ENCODE data around the gene HPCA. TPM values are rescaled to one million over a fixed set of nuclear protein-coding genes. Genes with fewer than 3 reads are reported as not detected.

Gene HPCA
- total RNA-seq, 4 donors from 2014 or later, result 1.2 TPM; not detected in 3

GRCh38 chr1:32860566-32860965 lies 25.7 kb upstream of the HPCA start:
- TF ChIP-seq CTCF (IDR thresholded peaks at IDR 0.05), result no peak
- no peak for DNase-seq (ENCODE audit: low spot score)
- no peak for ATAC-seq (ENCODE audit: low FRiP score)

DNA sequence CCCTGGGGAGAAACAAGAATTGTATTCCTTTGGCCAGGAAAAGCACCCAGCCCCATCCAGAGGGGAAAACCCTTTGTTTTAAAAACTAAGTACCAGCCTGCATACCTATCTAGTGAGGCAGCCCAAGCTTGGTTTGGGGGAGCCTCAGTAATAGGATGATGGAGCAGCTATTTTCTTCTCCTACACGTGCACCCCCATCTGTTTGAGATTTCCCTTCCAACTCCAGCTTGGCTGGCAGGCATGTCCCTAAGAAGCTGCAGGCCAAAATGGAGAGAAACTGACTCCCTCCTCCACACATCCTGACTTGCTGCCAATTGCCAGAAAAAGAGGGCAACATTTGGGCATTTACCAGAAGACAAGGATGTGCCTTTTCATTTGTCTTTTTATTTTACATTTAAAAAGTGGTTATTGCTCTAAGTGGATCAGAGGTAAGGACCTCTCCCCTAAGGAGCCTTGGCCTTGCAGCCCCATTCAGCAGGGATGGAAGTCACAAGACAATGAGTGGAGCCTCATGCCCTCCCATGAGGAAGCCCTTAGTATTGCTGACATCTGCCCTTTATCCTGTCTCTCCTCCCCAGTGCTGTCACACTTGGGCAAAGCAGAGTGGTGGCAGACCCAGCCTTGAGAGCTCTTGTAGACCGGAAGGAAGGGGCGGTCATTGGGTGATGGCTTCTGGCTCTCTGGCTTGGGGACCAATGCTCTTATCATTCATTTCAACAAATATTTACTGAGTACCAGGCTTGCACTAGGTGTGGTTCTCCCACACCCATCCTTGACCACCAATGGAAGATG lies 24.2 kb upstream of the HPCA start:
- DNase-seq (ENCODE audit: low spot score) (no peak), ATAC-seq (ENCODE audit: low FRiP score) (no peak)
- no peak for TF ChIP-seq CTCF (IDR thresholded peaks at IDR 0.05)

- no peak for DNase-seq (ENCODE audit: low spot score)
- no peak for TF ChIP-seq CTCF (IDR thresholded peaks at IDR 0.05)
- no peak for ATAC-seq (ENCODE audit: low FRiP score)
These were observed 22.9 kb upstream of the HPCA start for GRCh38 chr1:32863218-32863880.

DNA sequence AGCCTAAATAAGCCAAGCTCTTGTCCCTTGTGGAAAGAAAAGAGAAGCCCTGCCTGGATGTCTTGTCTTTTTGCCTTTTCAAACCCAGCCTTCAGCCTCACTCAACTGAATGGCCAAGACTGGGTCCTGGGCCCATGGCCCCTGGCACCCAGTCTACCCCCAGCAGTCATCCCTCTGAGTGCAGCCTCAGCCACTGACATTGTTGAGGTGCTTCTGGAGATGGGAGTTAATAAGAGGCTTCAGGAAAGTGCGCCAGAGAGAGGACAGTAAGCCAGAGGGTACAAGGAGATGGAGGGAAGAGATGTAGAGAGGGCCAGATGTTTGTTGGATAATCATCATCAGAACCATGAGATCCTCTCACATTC lies 22.4 kb upstream of the HPCA start:
- ATAC-seq (ENCODE audit: low FRiP score) (no peak), DNase-seq (ENCODE audit: low spot score) (no peak)
- no peak for TF ChIP-seq CTCF (IDR thresholded peaks at IDR 0.05)

DNA sequence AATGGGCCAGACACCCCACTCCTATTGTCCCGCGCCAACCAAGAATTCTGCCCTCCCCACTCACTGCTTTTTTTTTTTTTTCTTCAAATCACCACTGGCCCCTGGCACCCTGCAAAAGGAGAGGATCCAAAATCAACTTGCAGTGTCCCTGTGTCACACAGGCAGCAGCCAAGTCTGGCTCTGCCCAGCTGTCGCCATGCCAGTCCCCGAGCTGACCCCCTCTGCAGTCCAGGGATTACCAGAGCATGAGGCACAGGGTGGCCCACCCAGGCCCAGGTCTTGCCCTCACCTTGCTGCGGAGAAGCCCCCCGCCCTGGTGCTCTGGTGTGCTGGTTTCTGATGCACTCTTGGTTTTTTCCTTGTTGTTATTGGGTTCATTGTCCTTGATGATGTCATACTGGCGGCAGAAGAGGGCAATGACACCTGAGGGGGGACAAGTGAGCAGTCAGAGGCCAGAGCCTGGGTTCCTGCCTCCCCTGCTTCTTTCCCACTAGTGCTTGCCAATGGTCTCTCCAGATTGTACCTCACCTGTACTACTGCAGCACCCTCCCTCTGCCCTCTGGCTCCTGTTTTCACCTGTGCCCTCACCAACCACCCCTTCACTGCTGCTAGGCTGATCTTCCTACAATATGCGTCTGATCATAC lies 21.8 kb upstream of the HPCA start:
- ATAC-seq (ENCODE audit: low FRiP score), result no peak
- no peak for DNase-seq (ENCODE audit: low spot score)
- TF ChIP-seq CTCF (IDR thresholded peaks at IDR 0.05), result no peak

GRCh38 chr1:32865639-32866405 lies 20.5 kb upstream of the HPCA start:
- TF ChIP-seq CTCF (IDR thresholded peaks at IDR 0.05), result no peak
- DNase-seq (ENCODE audit: low spot score) (no peak), ATAC-seq (ENCODE audit: low FRiP score) (no peak)

All from omental fat pad (tissue), 4 donors.